Fibroblast of pulmonary artery (primary cell): ENCODE measurements around the gene PPP2R5C.
"Not testable (repeated sequence)": the region's sequence is repeated elsewhere in the genome, so short reads cannot be mapped to it uniquely, and the experiment has no call there.

Experiments used
- DNase-seq: peaks from one replicate; pipeline ENCODE4 v3.0.0-alpha.2; 2010; ENCODE audit warnings: low read depth
- H3K4me3 ChIP-seq: replicated peaks from 2 replicates; pipeline ENCODE4 v1.5.1; 2011; ENCODE audit warnings: low read depth, mild to moderate bottlenecking, control low read depth, low read length, moderate library complexity
- CTCF ChIP-seq: IDR thresholded peaks from 2 replicates; pipeline ENCODE4 v1.5.1; 2011; ENCODE audit warnings: mild to moderate bottlenecking, control low read depth, low read length, inconsistent platforms; ENCODE audit errors: missing control alignments

PPP2R5C gene

GRCh38 chr14:101965770-101966722, 204.5 kb downstream of the PPP2R5C start:
- TF ChIP-seq CTCF, result no peak
- H3K4me3 ChIP-seq, result peak overlapping the region; percentile 92
- no peak for DNase-seq

GRCh38 chr14:101966742-101967141, 205.2 kb downstream of the PPP2R5C start:
- no peak for DNase-seq
- H3K4me3 ChIP-seq, result peak overlapping the region; percentile 92
- TF ChIP-seq CTCF, result no peak

- TF ChIP-seq CTCF, result no peak
- no peak for DNase-seq
- no peak overlapping the region for H3K4me3 ChIP-seq
Observed at GRCh38 chr14:101968186-101968585, 206.7 kb downstream of the PPP2R5C start.

- DNase-seq, result no peak
- no peak overlapping the region for H3K4me3 ChIP-seq
- TF ChIP-seq CTCF, result no peak
Observed at GRCh38 chr14:101969481-101969880, 208.0 kb downstream of the PPP2R5C start.

- H3K4me3 ChIP-seq, result no peak overlapping the region
- TF ChIP-seq CTCF, result no peak
- DNase-seq, result no peak
Observed at GRCh38 chr14:101970830-101971400, 209.4 kb downstream of the PPP2R5C start.

GRCh38 chr14:101971458-101971857, 209.9 kb downstream of the PPP2R5C start:
- not testable (repeated sequence) for H3K4me3 ChIP-seq, DNase-seq

GRCh38 chr14:101972126-101972866, 210.8 kb downstream of the PPP2R5C start:
- peak overlapping the region; percentile 34 for H3K4me3 ChIP-seq
- DNase-seq, result peak; percentile 99
- TF ChIP-seq CTCF, result no peak
